Measurements from ENCODE around the gene ATP2A3.

ATP2A3 gene

GRCh38 chr17:3940965-3941698 is 23.1 kb downstream of the ATP2A3 start:
- DNase-seq (ENCODE audit: low read depth), result no peak
- TF ChIP-seq CTCF (IDR thresholded peaks at IDR 0.05; ENCODE audit: insufficient read depth, low read depth, low read length, missing control alignments), result no peak
- no peak overlapping the region for H3K4me3 ChIP-seq (ENCODE audit: low read length)

- TF ChIP-seq CTCF (IDR thresholded peaks at IDR 0.05; ENCODE audit: insufficient read depth, low read depth, low read length, missing control alignments), result no peak
- H3K4me3 ChIP-seq (ENCODE audit: low read length), result no peak overlapping the region
- no peak for DNase-seq (ENCODE audit: low read depth)
These were observed 26.9 kb downstream of the ATP2A3 start for GRCh38 chr17:3937359-3937758.

DNA sequence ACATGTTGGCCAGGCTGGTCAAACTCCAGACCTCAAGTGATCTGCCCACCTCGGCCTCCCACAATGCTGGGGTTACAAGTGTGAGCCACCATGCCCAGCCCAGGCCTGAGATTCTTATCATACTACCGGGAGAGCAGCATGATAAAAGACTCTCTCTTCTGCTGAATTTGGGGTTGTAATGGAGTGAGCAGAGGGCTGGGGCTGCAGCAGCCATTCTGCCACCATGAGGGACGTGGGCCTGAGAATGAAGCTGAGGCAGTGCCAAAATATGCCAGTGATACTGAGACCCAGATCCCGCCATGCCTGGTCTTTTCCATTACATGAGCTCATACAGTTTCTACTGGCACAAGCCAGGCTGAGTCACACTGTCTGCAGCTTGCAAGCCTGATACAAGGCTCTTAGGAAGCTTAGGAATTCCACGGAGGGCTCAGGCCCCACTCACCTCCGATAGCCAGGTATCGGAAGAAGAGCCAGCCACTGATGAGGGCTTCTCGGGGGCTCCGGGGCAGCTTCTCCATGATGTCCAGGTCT is 28.3 kb downstream of the ATP2A3 start:
- DNase-seq (ENCODE audit: low read depth), result peak; percentile 69
- no peak for TF ChIP-seq CTCF (IDR thresholded peaks at IDR 0.05; ENCODE audit: insufficient read depth, low read depth, low read length, missing control alignments)
- no peak overlapping the region for H3K4me3 ChIP-seq (ENCODE audit: low read length)

DNA sequence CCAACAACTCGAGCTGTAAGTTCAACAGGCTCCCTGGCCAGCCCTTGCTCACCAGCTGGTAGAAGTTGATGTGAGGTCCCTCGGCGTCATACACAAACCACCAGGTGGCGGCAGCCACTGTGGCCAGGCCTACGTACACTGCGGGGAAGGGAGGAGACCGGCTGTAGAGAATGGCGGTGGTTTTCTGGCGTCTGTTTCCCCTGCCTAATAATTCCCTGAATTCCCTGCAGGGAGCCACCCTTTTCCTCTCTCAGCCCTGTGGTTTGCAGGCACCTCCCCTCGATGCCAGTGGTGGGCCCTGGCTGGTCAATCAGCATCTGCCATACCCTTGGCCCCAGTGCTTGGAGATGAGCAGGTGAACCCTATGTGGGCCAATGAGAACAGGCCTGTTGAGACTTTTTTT is 29.1 kb downstream of the ATP2A3 start:
- DNase-seq (ENCODE audit: low read depth), result peak; percentile 79
- H3K4me3 ChIP-seq (ENCODE audit: low read length), result no peak overlapping the region
- peak; percentile 78 for TF ChIP-seq CTCF (IDR thresholded peaks at IDR 0.05; ENCODE audit: insufficient read depth, low read depth, low read length, missing control alignments)

GRCh38 chr17:3929764-3930163 is 34.5 kb downstream of the ATP2A3 start:
- no peak for DNase-seq (ENCODE audit: low read depth)
- no peak overlapping the region for H3K4me3 ChIP-seq (ENCODE audit: low read length)
- no peak for TF ChIP-seq CTCF (IDR thresholded peaks at IDR 0.05; ENCODE audit: insufficient read depth, low read depth, low read length, missing control alignments)

- no peak overlapping the region for H3K4me3 ChIP-seq (ENCODE audit: low read length)
- no peak for DNase-seq (ENCODE audit: low read depth)
- TF ChIP-seq CTCF (IDR thresholded peaks at IDR 0.05; ENCODE audit: insufficient read depth, low read depth, low read length, missing control alignments), result no peak
These were observed 35.1 kb downstream of the ATP2A3 start for GRCh38 chr17:3929181-3929580.

- H3K4me3 ChIP-seq (ENCODE audit: low read length), result no peak overlapping the region
- DNase-seq (ENCODE audit: low read depth), result no peak
- no peak for TF ChIP-seq CTCF (IDR thresholded peaks at IDR 0.05; ENCODE audit: insufficient read depth, low read depth, low read length, missing control alignments)
These were observed 35.8 kb downstream of the ATP2A3 start for GRCh38 chr17:3928406-3928805.
